Germinal center (tissue), 1 donor: ENCODE measurements around the gene AGAP1.

ENCODE experiments used
- DNase-seq: peaks from one replicate; pipeline ENCODE4 v3.0.0; 2012; ENCODE audit warnings: mixed read lengths, low spot score

AGAP1 gene

DNA sequence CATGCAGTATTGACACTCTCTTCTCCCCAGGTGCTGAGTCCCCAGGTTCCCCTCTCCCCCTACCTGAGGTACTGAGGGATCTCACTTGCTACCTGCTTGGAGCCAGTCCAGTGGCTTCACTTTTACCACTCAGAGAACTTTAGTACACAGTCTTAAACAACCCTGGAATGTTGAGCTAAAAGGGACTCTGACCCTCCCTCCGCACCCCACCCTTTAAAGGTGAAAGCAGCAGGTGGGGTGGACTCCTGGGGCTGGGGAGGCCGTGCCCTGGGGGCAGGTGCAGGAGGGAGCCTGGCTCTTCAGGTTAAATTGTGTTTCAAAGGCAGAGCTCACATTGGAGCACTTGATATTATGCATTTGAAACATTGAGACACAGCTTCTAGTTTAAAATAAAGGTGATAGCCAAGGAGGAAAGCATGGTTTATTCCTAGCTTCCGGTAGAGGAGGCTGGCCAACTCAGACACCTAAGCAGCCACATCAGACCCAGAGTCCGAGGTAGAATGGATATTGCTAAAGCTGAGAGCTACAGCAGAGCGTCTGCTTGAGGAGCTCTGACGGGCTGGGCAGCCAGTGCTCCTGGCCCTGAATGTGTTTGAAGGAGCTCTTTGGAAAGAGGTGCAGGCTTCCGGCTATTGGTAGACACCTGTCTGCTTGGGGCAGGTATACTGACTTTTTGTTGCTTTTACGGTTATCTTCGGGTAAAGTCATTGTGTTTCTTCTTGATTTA is 196.4 kb downstream of the AGAP1 start:
- DNase-seq = no peak

DNA sequence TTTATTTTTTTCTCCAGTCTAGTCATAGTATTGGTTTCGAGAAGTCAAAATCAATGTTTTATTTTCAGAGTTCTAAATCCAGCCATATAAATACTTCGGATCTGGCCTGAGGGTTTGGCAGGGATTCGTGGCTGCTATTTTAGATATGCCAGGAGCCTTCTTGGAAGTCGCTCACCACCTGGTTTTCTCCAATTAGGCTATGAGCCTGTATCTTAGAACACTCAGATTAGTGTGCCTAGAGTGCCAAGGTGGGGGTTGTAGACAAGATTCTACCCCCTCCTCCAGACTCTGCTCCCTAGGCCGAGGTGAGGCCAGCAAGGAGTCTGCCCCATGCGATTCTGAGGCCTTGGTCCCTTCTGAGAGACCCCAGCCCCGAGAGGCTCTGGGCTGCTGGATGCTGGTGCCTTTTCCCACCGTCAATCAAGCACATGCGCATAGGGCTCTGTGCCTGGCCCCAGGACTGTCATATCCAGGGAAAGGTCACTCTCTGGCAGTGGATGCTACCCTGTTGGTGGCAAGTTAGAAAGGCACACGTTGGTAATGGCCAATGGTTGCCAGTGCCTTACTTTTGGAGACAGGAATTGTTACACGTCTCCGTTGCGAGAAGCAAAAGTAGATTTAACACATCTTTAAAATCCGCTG is 197.1 kb downstream of the AGAP1 start:
- DNase-seq = no peak

DNA sequence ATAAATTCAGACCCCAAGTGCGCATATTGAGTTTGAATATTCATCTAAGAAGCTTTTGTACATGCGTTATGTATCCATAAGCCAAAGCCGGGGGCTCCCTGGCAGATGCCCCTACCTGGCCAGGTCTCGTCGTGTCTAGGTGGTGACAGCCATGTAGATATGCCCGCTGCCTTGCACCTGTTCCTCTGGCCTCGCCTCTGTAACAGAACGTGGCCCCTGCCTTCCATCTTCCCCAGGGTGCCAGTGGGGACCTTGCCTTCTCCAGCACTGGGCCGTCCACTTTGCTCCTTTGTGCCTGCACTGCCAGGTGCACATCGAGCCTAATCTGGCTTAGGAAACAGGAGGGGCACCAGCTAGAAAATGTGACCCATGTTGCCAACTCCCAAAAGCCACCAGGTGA is 198.2 kb downstream of the AGAP1 start:
- no peak for DNase-seq

DNA sequence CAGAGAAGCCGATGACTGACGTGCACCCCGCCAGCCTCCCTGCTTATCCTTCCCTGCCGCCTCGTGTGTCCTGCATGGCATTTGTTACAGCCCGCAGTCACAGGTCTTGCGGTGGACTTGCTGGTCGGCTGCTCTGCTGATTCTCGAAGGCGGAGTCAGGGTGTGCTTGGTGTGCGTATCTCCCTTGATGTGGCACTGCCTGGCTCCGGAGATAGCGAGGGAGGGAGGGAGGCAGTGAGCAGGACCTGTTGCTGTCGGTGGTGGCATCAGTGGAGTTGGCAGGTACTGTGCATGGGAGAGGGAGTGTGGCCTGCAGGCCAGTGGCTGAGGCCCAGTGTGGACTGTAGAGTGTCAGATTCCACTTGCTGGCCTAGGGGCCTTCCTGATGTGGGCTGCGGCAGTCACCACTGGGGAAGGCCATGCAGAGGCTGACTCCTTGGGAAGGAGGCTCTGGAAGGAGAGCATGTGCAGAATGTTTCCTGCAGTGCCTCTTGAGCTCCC is 198.9 kb downstream of the AGAP1 start:
- no peak for DNase-seq

DNA sequence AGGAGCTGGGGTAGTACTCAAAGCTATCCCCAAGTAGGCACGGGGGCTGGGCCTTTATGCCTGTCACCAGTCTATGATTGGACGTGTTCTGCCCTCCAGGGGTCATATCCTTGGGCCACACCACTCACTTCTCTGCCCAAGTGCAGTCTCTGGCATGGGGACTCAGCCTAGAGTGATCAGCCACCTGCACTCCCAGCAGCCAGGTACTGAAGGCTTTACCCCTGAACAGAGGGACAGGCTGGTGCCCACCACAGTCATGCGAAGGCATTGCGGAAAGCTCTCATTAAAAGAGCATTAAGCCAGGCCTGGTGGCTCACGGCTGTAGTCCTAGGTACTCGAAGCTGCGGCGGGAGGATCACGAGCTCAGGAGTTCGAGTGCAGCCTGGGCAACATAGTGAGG is 199.4 kb downstream of the AGAP1 start:
- DNase-seq = no peak

DNA sequence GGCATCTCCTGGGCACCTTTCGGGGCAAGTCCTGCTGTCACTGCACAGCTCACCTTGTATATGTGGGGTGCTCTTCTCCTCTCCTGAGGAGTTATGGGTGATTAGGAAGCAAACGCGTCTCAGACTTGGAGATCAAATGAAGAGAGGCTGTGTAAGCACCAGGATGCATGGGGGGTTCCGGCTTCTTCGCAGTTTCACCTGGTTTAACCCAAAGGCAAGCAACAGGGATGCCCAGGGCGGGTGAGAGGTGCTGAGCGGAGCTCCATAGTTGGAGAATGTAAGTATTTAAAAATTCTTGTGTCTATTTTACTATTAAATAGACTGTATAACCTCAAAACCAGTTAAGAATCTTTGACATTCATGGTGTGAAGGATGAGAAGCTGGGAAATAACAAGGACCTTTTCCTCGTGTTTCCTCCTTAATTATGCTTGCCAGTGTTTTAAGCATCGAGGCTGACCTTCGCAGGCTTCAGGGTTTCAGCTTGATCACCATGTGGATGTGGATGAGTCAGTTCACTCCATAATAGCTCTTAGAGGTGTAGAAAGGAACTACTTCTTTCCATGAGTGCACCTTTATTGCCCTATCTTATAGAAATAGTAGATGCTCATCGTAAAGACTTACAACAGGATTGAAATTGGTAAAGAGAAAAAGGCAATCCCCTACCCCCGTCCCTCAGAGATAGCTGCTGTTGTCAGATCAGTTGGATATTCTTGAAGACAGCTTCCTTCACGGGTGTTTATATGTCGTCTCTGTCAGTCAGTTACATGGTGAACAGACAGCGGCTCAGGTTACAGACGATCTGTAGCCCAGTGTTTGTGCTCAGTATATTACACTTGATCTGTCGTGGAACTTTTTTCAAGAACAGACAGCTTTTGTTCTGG is 201.1 kb downstream of the AGAP1 start:
- no peak for DNase-seq

DNA sequence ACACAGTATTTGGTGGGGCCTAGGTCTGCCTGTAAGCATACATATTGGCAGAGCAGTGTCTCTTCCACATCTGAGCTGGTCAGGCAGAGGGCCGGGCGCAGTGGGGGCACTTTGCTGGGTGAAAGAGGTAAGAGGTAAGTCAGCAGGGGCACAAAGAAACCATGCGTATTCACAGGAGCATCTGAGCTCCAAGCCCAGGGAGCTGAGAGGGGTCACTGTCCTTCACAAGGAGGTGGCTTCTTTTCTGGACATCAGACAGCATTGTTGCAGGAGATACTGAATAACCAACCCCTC is 201.7 kb downstream of the AGAP1 start:
- DNase-seq = no peak

DNA sequence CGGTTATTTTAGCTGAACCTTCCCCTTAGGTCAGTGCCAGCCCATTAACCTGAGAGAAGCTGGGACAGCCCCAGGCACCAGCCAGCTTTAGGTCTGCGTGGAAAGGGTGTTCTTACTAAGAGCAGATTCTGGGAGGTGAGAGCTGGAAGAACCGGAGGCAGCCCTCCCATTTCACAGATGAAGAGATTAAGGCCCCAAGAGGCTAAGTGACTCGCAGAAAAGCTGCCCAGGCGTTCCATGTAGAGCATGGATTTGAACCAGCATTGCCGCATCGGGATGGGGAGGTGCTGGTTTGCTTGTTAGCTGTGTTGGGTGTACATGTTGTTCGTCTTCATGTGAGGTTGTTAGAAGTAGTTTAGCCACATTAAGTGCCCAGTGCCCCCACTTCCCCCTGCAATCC is 203.2 kb downstream of the AGAP1 start:
- DNase-seq = no peak

DNA sequence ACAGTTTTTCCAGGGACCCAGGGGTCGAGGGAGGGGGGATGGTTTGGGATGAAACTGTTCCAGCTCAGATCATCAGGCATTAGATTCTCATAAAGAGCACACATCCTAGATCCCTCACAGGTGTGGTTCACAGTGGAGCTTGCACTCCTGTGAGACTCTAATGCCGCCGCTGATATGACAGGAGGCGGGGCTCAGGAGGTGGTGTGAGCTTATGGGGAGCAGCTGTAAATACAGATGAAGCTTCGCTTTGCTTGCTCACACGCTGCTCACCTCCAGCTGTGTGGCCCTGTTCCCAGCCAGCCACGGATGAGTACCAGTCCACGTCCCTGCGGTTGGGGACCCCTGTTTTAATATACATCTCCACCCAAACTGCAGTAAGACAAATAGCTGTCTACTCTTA is 204.2 kb downstream of the AGAP1 start:
- DNase-seq = no peak

DNA sequence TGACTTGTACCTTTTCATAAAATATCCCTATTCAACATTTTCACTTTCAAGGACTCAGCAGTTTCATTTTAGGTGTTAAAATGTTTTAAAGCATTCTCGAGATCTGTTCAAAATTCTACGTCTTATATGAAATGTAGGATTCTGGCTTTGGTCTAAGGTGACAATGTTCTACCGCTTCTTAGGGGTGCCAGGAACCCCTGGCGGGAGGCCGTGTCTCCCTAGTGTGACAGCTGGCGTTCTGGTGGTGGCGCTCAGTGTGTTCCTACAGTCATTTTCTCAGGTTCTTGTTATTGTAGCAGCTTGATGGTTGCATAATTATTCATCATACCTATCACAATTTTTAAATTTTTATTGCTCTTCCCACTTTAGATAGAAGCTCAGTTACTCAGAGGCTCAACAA is 204.6 kb downstream of the AGAP1 start:
- no peak for DNase-seq

DNA sequence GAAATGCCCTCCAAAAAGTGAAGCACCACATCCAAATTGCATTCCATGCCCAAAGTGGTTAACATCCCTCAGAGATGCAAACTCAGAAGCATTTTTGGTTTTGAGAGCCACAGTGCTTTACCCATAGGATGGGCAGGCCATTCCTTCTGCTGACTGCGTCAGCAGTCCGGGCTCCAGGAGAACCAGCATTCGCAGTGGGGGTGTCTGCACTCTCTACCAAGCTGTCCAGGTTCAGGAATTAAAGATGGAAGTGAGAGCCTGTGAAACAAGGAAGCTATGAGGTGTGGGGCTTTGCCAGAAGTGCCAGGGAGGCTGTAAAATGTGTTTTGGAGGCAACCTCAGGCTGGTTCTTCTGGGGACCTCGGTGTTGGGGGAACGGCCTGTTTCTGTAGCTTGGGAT is 205.7 kb downstream of the AGAP1 start:
- no peak for DNase-seq

DNA sequence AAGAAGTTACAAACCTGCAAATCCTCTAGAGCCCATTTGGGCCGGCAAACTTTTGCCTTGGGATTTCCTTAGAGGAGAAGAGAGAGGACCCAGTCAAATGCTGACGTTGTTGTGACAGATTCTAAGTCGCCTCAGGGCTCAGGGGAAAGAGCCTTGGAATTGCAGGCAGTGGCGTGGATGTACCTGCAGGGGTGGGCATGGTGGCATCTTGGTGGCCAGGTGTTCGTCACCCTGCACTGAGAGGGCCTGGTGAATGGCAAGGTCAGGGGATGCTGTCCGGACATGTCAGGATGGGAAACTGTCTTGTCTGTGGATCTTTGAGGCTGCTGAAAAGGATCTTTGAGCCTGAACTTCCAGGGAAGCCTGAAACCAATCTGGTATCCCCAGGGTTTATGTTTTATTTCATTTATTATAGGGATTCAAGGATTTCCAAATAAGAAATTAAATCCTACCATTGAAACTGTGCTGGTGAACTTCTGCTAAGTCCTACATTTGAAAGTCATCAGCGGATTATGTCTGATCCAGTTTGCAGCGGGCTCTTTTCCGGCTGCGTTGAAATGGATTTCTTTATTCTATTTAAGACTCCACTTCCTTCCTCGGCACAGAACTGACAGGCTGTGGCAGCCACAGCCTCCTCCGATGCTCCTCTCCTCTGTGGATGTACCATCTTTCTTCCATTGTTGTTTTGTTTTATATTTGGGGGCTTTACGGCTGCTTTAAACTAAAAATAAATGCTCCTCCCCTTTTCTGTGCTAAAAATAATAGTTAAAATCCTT is 207.6 kb downstream of the AGAP1 start:
- no peak for DNase-seq

DNA sequence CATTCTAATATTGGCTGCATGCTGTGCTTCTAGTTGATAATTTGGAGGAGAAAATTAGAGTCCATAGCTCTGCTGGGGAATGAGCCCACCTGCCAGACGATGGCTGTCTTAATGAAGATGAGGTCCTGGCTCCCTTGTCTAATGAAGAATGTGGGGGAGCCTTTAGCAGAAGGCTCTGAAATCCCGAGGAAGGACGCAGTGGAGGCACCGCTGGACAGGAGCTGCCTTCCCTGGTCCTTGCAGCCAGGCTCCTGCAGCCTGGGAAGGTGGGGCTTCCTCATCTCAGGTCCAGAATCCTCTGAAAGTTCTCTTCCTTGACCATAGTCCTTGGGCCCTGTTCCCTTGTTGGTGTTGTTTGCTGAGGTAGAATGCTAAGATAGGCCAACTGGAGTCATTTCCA is 208.3 kb downstream of the AGAP1 start:
- DNase-seq = no peak

DNA sequence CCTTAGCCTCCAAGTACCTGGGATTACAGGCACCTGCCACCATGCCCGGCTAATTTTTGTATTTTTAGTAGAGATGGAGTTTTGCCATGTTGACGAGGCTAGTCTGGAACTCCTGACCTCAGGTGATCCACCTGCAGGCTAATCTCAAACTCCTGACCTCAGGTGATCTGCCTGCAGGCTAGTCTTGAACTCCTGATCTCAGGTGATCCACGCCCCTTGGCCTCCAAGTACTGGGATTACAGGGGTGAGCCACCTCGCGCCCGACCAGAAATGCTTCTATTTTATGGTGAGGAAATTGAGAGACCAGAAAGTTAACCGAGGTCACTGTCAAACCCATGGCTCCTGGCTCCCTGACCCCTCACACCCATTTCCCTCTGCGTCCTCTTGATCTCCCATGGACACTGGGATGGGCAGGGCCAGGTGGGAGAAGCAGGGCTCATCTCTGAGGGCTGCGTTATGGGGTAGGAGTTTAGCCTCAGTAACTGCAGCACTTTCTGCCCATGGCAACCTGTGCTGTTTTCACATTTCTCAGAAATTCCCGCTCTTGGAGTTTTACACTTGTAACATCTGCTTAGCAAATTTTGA is 210.0 kb downstream of the AGAP1 start:
- DNase-seq = no peak

DNA sequence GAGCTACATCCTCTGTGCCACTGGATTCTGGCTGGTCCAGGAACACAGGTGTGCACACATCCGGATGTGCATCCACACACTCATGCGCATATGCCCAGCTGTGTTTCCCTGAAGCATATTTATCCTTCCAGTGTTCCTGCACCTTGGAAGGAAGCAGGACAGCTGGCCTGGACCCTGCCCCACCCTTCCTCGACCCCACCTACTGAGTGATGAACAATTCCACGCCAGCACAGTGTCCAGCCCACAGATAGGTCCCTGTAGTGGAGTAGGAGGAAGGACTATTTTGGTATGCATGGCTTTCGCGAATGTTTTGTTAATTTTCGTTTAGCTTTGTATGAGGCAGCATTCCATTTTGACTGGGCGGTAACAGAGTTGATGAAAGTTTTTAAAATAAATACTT is 211.5 kb downstream of the AGAP1 start:
- no peak for DNase-seq

DNA sequence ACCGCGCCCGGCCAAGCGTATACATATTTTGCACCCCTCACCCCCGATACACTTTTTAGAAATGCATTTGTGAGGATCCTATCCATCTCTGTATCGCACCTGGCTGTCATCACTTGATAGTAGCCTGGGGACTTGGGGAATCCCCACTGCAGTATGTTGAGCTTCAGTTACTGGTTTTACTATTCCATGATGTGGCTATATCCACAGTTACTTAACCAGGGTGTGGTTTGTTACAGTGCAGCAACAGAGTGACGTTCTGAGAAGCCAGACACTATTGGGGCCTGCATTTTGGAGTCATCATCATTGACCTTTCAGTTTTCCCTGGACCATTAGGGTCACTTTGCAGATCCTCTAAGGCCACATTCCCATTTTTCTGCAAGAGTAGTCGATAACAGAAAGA is 212.7 kb downstream of the AGAP1 start:
- DNase-seq = no peak

DNA sequence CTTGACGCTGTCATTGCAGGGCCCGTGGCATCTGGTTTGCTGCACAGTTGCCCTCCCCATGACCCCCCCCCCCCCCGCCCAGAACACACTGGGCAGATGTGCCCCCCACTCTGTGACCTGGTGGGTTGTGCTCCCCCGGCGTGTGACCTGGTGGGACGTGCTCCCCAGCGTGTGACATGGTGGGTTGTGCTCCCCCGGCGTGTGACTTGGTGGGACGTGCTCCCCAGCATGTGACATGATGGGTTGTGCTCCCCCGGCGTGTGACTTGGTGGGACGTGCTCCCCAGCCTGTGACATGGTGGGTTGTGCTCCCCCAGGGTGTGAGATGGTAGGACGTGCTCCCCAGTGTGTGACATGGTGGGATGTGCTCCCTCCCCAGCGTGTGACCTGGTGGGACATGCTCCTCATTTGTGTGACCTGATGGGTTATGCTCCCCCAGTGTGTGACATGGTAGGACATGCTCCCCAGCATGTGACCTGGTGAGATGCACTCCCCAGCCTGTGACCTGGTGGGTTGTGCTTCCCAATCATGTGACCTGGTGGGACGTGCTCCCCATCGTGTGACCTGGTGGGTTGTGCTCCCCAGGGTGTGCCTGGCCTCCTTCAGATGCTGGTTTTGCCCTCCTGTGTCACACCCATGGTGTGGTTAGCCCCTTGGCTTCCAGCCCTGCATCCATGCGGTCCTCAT is 213.7 kb downstream of the AGAP1 start:
- no peak for DNase-seq

DNA sequence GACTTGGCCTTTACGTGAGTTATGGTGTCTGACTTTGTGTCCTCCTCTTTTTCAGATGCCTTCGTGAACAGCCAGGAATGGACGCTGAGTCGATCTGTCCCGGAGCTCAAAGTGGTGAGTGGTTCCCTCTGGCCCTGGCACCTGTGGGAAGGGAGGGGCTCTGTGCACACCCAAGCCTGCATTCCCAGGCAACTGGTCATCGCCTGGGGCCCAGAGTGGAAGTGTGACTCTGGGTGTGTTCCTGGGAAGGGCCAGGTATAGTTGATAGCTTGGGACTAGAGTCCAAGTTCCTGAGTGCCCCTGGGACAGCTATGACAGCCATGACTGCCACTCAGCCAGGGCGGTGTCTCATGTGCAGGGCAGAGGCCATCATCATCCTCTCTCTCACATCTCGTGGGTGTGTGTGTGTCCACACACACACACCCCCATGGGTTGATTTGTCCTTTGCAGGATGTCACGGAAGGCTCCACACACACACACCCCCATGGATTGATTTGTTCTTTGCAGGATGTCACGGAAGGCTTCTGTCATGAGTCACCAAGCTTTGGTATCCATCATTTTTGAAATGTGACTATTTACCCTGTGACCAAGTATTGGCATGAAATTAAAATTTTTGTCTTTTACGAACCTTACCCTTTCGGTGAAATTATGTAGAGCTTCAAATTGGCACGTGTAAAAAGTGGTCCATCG is 215.4 kb downstream of the AGAP1 start:
- no peak for DNase-seq

DNA sequence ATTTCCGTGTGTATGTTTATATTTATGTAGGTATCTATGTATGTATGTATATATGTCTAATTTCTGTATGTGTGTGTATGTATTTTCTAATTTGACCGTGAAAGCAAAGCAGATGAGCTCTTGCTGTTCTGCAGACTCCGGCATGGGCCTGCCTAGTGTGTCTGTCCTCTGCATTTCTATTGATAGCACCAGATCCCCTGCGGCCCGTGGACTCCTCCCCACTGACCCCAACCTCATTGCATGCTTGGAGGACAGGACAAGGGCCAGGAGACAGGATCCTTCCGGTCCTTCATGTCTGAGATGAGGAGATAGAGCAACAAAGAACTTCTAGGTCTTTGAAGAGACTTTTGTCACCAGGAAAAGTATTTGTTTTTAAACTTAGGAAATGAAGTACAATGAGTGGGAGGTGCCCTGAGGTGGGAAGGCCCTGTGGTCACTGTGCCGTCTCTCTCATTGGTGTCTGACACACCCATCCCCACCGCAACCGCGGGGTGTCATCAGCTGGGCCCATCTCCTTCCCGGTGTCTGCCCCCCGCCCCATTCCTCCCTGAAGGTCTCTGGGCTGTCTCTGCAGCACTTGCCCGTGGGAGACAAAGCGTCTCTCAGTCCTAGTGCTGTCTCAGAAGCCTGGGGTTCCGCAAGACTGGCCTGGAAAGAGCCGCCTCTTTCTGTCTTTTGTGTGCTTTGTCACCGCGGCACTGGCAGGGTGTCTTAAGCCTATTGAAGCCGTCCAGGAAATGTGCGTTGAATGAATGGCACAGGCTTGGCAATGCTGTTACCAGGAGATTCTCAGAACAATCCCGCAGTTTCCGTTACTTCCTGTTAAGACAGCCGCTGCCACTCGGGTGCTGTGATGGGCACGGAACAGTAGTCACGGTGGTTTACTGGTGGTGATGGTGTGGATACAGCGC is 216.4 kb downstream of the AGAP1 start:
- no peak for DNase-seq

DNA sequence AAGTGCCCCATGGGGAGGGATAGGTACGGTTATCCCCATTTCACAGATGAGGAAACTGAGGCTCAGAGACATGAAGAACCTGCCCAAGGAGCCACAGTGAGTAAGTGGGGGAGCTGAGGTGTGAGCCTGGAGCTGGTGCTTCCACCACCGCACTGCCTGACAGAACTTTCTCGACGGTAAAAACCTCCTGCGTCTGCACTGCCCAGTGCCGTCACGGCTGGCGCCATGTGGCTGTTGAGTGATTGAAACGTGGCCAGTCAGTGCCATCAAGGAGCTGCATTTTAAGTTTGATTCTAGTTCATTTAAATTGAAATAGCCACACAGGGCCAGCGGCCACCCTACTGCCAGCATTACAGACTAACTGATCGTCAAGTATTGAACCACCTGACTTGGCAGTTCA is 217.1 kb downstream of the AGAP1 start:
- DNase-seq = no peak
